ENCODE results near the gene SLC17A7.

DNA sequence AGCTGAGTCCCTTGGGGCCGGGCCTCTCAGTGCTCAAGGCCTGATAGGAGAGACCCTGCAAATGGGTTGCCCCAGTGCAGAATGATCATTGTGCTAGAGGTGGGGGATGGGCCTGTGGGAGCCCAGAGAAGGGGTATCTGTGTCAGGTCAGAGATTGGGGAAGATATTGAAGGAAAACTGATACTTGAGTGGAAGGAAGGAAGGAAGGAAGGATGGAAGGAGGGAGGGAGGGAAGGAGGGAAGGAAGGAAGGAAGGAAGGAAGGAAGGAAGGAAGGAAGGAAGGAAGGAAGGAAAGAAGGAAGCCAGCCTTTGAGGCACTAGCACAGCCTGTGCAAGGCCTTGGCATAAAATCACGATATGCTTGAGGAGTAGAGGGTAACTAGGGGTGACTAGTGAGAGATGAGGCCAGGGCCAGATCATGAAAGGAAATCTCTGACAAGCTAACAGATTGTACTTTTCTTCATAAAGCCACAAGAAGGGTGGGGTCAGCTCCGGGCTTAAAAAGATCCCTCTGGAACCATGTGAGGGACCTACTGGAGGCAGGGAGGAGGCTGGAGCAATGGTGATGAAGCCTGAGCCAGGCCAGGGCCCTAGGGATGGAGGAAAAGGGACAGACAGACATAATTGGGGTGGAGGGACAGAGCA is 29.5 kb downstream of the SLC17A7 start:
- TF ChIP-seq SNAI2 (CRISPR knock-in tag; IDR thresholded peaks at IDR 0.05) (no peak), ZNF8 (CRISPR knock-in tag; IDR thresholded peaks at IDR 0.05) (no peak), ZFP30 (CRISPR knock-in tag; IDR thresholded peaks at IDR 0.05) (no peak), ZC3H10 (CRISPR knock-in tag; IDR thresholded peaks at IDR 0.05) (no peak), ARNTL (CRISPR knock-in tag; IDR thresholded peaks at IDR 0.05; ENCODE audit: borderline replicate concordance, low read depth) (no peak), ZFP3 (CRISPR knock-in tag; IDR thresholded peaks at IDR 0.05) (no peak), CSDC2 (CRISPR knock-in tag; IDR thresholded peaks at IDR 0.05) (no peak), ISL1 (CRISPR knock-in tag; IDR thresholded peaks at IDR 0.05) (no peak), TCF4 (CRISPR knock-in tag; IDR thresholded peaks at IDR 0.05; ENCODE audit: borderline replicate concordance) (no peak), GLIS3 (CRISPR knock-in tag; IDR thresholded peaks at IDR 0.05) (no peak)
- TF ChIP-seq, protein P1, sequence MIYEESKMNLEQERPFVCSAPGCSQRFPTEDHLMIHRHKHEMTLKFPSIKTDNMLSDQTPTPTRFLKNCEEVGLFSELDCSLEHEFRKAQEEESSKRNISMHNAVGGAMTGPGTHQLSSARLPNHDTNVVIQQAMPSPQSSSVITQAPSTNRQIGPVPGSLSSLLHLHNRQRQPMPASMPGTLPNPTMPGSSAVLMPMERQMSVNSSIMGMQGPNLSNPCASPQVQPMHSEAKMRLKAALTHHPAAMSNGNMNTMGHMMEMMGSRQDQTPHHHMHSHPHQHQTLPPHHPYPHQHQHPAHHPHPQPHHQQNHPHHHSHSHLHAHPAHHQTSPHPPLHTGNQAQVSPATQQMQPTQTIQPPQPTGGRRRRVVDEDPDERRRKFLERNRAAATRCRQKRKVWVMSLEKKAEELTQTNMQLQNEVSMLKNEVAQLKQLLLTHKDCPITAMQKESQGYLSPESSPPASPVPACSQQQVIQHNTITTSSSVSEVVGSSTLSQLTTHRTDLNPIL (CRISPR knock-in tag; IDR thresholded peaks at IDR 0.05; ENCODE audit: low read depth): no peak
- TF ChIP-seq, protein P2, sequence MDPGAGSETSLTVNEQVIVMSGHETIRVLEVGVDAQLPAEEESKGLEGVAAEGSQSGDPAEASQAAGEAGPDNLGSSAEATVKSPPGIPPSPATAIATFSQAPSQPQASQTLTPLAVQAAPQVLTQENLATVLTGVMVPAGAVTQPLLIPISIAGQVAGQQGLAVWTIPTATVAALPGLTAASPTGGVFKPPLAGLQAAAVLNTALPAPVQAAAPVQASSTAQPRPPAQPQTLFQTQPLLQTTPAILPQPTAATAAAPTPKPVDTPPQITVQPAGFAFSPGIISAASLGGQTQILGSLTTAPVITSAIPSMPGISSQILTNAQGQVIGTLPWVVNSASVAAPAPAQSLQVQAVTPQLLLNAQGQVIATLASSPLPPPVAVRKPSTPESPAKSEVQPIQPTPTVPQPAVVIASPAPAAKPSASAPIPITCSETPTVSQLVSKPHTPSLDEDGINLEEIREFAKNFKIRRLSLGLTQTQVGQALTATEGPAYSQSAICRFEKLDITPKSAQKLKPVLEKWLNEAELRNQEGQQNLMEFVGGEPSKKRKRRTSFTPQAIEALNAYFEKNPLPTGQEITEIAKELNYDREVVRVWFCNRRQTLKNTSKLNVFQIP (CRISPR knock-in tag; IDR thresholded peaks at IDR 0.05; ENCODE audit: borderline replicate concordance, low read depth): no peak
- TF ChIP-seq, protein P3, sequence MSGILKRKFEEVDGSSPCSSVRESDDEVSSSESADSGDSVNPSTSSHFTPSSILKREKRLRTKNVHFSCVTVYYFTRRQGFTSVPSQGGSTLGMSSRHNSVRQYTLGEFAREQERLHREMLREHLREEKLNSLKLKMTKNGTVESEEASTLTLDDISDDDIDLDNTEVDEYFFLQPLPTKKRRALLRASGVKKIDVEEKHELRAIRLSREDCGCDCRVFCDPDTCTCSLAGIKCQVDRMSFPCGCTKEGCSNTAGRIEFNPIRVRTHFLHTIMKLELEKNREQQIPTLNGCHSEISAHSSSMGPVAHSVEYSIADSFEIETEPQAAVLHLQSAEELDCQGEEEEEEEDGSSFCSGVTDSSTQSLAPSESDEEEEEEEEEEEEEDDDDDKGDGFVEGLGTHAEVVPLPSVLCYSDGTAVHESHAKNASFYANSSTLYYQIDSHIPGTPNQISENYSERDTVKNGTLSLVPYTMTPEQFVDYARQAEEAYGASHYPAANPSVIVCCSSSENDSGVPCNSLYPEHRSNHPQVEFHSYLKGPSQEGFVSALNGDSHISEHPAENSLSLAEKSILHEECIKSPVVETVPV (CRISPR knock-in tag; IDR thresholded peaks at IDR 0.05): no peak
- TF ChIP-seq, protein P4, sequence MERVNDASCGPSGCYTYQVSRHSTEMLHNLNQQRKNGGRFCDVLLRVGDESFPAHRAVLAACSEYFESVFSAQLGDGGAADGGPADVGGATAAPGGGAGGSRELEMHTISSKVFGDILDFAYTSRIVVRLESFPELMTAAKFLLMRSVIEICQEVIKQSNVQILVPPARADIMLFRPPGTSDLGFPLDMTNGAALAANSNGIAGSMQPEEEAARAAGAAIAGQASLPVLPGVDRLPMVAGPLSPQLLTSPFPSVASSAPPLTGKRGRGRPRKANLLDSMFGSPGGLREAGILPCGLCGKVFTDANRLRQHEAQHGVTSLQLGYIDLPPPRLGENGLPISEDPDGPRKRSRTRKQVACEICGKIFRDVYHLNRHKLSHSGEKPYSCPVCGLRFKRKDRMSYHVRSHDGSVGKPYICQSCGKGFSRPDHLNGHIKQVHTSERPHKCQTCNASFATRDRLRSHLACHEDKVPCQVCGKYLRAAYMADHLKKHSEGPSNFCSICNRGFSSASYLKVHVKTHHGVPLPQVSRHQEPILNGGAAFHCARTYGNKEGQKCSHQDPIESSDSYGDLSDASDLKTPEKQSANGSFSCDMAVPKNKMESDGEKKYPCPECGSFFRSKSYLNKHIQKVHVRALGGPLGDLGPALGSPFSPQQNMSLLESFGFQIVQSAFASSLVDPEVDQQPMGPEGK (CRISPR knock-in tag; IDR thresholded peaks at IDR 0.05; ENCODE audit: borderline replicate concordance): no peak
